H54 (cell line): Measurements from ENCODE around the gene NAGPA.

ENCODE experiments used
- DNase-seq: peaks from one replicate; pipeline ENCODE4 v3.0.0; 2011; ENCODE audit warnings: low spot score, mixed read lengths; ENCODE audit not compliant: insufficient read length
- FAIRE-seq: peaks from 3 replicates; lab custom pipeline; 2011; peaks lifted over from hg19 to GRCh38; lab: Jason Lieb, UNC
- POLR2A ChIP-seq: IDR thresholded peaks from 2 replicates; pipeline ENCODE4 v1.6.1; 2011; ENCODE audit warnings: low read depth, mild to moderate bottlenecking, low read length

Gene NAGPA

GRCh38 chr16:5011637-5012036 is 22.1 kb downstream of the NAGPA start:
- DNase-seq (no peak), FAIRE-seq (no peak)
- TF ChIP-seq POLR2A: no peak

GRCh38 chr16:5010576-5011329 is 23.0 kb downstream of the NAGPA start:
- FAIRE-seq (no peak), DNase-seq (no peak)
- no peak for TF ChIP-seq POLR2A

GRCh38 chr16:5008311-5008731 is 25.4 kb downstream of the NAGPA start:
- DNase-seq (no peak), FAIRE-seq (no peak)
- TF ChIP-seq POLR2A: no peak

GRCh38 chr16:5007256-5007655 is 26.5 kb downstream of the NAGPA start:
- TF ChIP-seq POLR2A: no peak
- FAIRE-seq (no peak), DNase-seq (no peak)

GRCh38 chr16:5006348-5007193 is 27.2 kb downstream of the NAGPA start:
- DNase-seq (no peak), FAIRE-seq (no peak)
- TF ChIP-seq POLR2A: no peak

GRCh38 chr16:5005916-5006315 is 27.8 kb downstream of the NAGPA start:
- DNase-seq: no peak
- no peak for FAIRE-seq
- TF ChIP-seq POLR2A: no peak

GRCh38 chr16:5004311-5004710 is 29.4 kb downstream of the NAGPA start:
- TF ChIP-seq POLR2A: no peak
- DNase-seq (no peak), FAIRE-seq (no peak)

- DNase-seq: no peak
- no peak for TF ChIP-seq POLR2A
- FAIRE-seq: no peak
These were observed 29.9 kb downstream of the NAGPA start for GRCh38 chr16:5003828-5004227.

GRCh38 chr16:5003211-5003610 is 30.5 kb downstream of the NAGPA start:
- FAIRE-seq: no peak
- no peak for DNase-seq

GRCh38 chr16:5002699-5003143 is 31.0 kb downstream of the NAGPA start:
- FAIRE-seq: no peak
- no peak for TF ChIP-seq POLR2A

More at GRCh38 chr16:5003211-5003610, 30.5 kb downstream of the NAGPA start:
- no peak for TF ChIP-seq POLR2A

GRCh38 chr16:5001986-5002385 is 31.7 kb downstream of the NAGPA start:
- no peak for TF ChIP-seq POLR2A
- no peak for DNase-seq
- FAIRE-seq: no peak

More at GRCh38 chr16:5002699-5003143, 31.0 kb downstream of the NAGPA start:
- DNase-seq: no peak

GRCh38 chr16:5001571-5001970 is 32.2 kb downstream of the NAGPA start:
- no peak for DNase-seq
- no peak for FAIRE-seq
- TF ChIP-seq POLR2A: no peak

GRCh38 chr16:5000573-5001001 is 33.1 kb downstream of the NAGPA start:
- no peak for DNase-seq
- no peak for TF ChIP-seq POLR2A
- no peak for FAIRE-seq
